KOPT-K1 (cell line): ENCODE data around the gene DPP10.
"Not testable (repeated sequence)": the region's sequence is repeated elsewhere in the genome, so short reads cannot be mapped to it uniquely, and the experiment has no call there.

Experiments
- H3K27ac ChIP-seq: fragments of 200-600 bp; sonication (generic); 2 replicates; pipeline ENCODE4 v1.5.1; 2016; ENCODE audit warnings: antibody characterized with exemption, mild to moderate bottlenecking, low read depth, low read length; ENCODE audit not compliant: poor library complexity, severe bottlenecking
- H3K36me3 ChIP-seq: fragments of 200-600 bp; sonication (generic); 2 replicates; pipeline ENCODE4 v1.5.1; 2017; ENCODE audit warnings: antibody characterized with exemption, mild to moderate bottlenecking, low read length, moderate library complexity; ENCODE audit not compliant: insufficient read depth
- H3K9me3 ChIP-seq: fragments of 200-600 bp; sonication (generic); 2 replicates; pipeline ENCODE4 v1.5.1; 2017; ENCODE audit warnings: antibody characterized with exemption, low read length, mild to moderate bottlenecking; ENCODE audit not compliant: insufficient read depth, poor library complexity, severe bottlenecking

Gene DPP10

GRCh38 chr2:114442510-114442909 is at the start of gene DPP10:
DPP10 (plus strand) TSS chr2:114442641.
- no peaks in the 10 kb centered on the region for H3K36me3 ChIP-seq
- no peaks in the 10 kb centered on the region for H3K9me3 ChIP-seq
- H3K27ac ChIP-seq, result no peak within 1 kb of the TSS

DNA sequence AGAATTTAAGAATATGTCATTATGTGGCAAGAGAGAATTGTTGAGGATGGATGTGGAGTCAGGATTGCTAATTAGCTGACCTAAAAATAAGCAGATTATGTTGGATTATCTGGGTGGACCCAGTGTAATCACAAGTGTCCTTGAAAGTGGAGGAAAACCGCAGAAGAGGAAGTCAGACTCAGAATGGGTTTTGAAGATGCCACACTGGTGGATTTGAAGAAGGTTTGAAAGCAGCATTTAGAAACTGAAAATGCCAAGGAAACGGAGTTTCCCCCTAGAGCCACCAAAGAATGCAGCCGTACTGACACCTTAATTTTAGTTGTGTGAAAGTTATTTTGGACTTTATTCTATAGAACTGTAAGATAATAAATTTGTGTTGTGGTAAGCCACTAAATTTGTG is 41.6 kb upstream of the DPP10 start:
- H3K27ac ChIP-seq, result no peak overlapping the region
- no peaks in the 10 kb centered on the region for H3K36me3 ChIP-seq
- H3K9me3 ChIP-seq, result no peaks in the 10 kb centered on the region

DNA sequence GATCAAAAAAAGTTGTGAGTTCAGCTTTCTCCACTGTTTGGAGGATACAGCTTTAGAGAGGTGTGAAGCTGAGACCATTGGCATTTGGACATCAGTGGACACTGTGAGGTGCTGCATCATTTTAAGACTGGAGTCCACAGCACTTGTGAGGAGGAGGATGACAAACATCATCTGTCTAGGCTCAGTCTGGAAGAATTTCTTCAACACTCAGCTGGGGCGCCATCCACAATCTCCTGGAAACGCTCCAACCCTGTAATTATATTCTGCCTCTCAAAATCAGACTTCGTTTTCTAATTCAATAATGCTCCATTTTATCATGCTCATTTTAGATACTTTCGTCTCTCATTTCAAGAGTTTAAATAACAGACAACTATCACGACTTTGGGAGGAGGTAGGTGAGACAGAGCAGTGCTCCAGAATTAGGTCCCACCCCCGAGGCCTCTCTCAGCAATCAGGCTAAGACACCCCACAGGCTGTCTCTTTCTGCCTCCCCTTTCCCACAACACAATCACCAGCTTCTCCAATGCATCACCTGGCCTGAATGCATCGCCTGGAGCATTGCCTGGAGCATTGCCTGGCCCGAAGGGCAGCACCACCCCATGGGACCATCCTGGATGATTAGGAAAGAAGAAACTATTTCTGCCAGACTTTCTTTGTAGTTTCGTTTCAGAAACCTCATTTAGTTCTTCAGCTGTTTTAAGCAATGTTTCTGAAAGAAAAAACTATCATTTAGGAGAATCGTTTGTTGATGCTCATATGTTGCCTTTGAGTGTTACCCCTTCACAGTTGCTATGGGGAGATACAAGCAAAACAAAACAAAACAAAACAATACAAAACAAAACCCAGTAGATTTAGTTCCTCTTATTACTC is 37.0 kb upstream of the DPP10 start:
- Histone ChIP-seq H3K9me3 (no peaks in the 10 kb centered on the region), H3K27ac (no peak overlapping the region), H3K36me3 (no peaks in the 10 kb centered on the region)

GRCh38 chr2:114406347-114406746 is 36.1 kb upstream of the DPP10 start:
- Histone ChIP-seq H3K36me3 (no peaks in the 10 kb centered on the region), H3K9me3 (no peaks in the 10 kb centered on the region), H3K27ac (no peak overlapping the region)

DNA sequence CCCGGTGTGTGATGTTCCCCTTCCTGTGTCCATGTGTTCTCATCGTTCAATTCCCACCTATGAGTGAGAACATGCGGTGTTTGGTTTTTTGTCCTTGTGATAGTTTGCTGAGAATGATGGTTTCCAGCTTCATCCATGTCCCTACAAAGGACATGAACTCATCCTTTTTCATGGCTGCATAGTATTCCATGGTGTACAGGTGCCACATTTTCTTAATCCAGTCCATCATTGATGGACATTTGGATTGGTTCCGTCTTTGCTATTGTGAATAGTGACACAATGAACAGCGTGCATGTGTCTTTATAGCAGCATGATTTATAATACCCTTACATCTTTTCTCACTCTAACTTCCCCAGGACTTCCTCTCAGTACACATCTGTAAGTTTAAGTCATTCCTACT is 35.1 kb upstream of the DPP10 start:
- not testable (repeated sequence) for H3K9me3 ChIP-seq, H3K36me3 ChIP-seq, H3K27ac ChIP-seq

GRCh38 chr2:114421781-114422180 is 20.7 kb upstream of the DPP10 start:
- no peaks in the 10 kb centered on the region for H3K36me3 ChIP-seq
- H3K9me3 ChIP-seq, result no peaks in the 10 kb centered on the region
- no peak overlapping the region for H3K27ac ChIP-seq

DNA sequence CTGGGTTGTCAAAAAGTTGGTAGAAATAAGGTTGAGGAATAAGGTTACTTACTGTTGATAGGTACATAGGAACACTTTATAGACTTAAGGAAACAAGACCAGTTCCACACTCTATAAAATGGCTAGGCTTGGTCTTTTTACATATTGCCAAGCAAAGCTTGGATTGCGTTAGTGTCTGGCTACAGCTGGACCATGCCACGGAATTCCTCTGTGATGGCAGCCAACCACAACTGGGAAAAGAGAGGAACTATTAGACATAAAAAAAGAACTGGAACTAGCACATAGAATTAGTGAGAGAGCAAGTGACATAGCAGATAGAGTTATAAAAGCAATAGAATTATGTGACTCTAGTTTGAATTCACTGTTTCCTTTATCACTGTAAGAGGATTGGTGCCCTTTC is 17.7 kb upstream of the DPP10 start:
- no peaks in the 10 kb centered on the region for H3K9me3 ChIP-seq
- no peaks in the 10 kb centered on the region for H3K36me3 ChIP-seq
- no peak overlapping the region for H3K27ac ChIP-seq

GRCh38 chr2:114426756-114427155 is 15.7 kb upstream of the DPP10 start:
- H3K36me3 ChIP-seq, result no peaks in the 10 kb centered on the region
- no peaks in the 10 kb centered on the region for H3K9me3 ChIP-seq
- no peak overlapping the region for H3K27ac ChIP-seq

DNA sequence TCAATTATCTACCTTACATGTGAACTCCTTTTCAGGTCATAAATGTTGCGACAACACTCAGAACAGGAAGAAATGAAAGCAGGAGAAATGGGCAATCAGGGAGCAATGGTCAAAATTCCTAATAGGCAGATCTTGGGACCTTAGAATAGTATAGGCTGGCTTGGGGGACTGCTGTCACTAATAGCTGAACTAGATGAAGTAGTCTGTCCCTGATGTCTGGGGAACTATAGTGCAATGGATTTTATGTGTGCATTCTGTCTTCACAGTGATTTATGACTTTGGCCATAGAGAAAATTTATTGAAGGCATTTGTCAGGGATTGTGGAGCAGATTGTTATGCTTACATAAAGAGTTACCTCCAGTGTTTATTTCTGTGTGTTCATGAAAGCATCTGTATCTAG is 6.1 kb upstream of the DPP10 start:
- H3K9me3 ChIP-seq, result no peaks in the 10 kb centered on the region
- H3K27ac ChIP-seq, result no peak overlapping the region
- no peaks in the 10 kb centered on the region for H3K36me3 ChIP-seq

GRCh38 chr2:114446571-114446970 is 4.1 kb downstream of the DPP10 start:
- H3K27ac ChIP-seq, result no peak overlapping the region
- no peaks in the 10 kb centered on the region for H3K9me3 ChIP-seq
- H3K36me3 ChIP-seq, result no peaks in the 10 kb centered on the region

GRCh38 chr2:114450639-114451038 is 8.2 kb downstream of the DPP10 start:
- Histone ChIP-seq H3K27ac (no peak overlapping the region), H3K36me3 (no peaks in the 10 kb centered on the region), H3K9me3 (no peaks in the 10 kb centered on the region)

DNA sequence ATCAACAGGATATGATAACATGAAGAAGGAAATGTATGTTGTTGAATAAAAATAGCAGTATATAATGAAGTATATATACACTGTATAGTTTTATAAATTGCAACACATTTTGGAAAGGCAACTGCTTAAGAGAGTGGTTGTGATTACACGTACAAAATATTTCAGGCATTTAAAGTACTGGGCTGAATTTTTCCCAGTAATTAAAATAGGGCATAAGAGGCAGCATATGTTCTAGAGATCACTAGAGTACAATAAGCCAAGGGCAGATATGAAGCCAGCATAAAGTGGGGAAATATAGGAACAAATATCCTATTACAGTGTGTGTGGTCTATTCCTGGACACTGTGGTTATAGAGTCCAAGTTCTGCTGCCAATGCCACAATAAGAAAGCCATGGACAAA is 14.1 kb downstream of the DPP10 start:
- Histone ChIP-seq H3K27ac (no peak overlapping the region), H3K36me3 (no peaks in the 10 kb centered on the region)

DNA sequence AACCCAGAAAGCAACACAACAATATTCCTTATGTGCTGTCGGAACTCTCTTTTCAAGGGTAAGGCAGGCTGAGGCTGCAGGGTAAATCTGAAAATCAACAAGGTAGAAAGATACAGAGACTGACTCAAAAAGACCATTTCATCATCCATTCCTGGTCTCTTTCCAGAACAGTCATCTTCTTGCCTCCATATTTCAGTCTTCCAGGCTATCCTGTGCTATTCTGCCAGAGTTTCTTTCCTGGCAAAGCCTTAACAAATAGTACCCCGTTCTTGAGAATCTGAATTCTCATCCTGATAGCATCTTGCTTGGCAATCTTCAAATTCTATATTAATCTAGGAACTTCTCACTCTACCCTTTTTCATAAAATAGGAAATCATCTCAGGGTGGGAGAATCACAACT is 15.5 kb downstream of the DPP10 start:
- Histone ChIP-seq H3K9me3 (no peaks in the 10 kb centered on the region), H3K36me3 (no peaks in the 10 kb centered on the region), H3K27ac (no peak overlapping the region)

More for the DNA sequence above, 14.1 kb downstream of the DPP10 start:
- no peaks in the 10 kb centered on the region for H3K9me3 ChIP-seq

GRCh38 chr2:114461116-114461515 is 18.7 kb downstream of the DPP10 start:
- no peaks in the 10 kb centered on the region for H3K9me3 ChIP-seq
- H3K36me3 ChIP-seq, result no peaks in the 10 kb centered on the region

DNA sequence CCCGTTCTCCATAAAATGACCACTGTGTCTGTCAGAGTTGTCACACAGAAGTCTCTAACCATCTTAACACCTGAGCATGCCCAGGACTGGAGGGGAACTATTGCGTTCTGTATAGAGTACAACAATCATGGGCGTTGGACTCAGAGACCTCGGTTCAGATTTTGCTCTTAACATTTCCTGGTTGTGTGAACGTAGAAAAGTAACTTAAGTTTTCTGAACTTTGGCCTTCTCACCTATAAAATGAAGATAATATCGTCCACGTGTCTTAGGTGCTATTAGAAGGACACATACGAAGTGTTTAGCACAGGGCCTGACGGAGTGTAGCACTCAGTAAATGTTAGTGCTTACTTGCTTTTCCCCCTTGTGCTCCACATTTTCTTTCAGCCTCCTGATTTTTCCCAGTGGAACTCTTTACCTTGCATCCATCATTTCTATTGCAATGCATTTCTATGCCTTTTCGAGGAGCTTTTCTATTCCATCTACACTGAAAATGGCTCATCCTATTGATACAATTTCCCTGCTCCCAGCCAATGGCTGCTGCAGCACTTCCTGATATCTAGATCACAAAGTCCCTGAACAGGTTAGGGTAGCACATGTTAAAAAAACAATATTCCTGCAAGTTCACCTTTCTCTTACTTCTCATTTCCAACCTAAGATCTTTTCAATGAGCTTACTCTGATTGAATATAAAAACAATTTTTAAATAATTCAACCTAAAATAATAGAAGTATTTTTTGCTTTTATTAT is 22.7 kb downstream of the DPP10 start:
- H3K27ac ChIP-seq, result no peak overlapping the region
- H3K9me3 ChIP-seq, result no peaks in the 10 kb centered on the region
- H3K36me3 ChIP-seq, result no peaks in the 10 kb centered on the region

More at GRCh38 chr2:114461116-114461515, 18.7 kb downstream of the DPP10 start:
- H3K27ac ChIP-seq, result no peak overlapping the region
